ENCODE measurements around the gene BHLHE40.

BHLHE40 gene

DNA sequence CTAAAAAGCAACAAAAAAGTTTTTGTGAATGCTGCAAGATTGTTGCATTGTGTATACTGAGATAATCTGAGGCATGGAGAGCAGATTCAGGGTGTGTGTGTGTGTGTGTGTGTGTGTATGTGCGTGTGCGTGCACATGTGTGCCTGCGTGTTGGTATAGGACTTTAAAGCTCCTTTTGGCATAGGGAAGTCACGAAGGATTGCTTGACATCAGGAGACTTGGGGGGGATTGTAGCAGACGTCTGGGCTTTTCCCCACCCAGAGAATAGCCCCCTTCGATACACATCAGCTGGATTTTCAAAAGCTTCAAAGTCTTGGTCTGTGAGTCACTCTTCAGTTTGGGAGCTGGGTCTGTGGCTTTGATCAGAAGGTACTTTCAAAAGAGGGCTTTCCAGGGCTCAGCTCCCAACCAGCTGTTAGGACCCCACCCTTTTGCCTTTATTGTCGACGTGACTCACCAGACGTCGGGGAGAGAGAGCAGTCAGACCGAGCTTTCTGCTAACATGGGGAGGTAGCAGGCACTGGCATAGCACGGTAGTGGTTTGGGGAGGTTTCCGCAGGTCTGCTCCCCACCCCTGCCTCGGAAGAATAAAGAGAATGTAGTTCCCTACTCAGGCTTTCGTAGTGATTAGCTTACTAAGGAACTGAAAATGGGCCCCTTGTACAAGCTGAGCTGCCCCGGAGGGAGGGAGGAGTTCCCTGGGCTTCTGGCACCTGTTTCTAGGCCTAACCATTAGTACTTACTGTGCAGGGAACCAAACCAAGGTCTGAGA, 4.7 kb downstream of the BHLHE40 start:
- ChIA-PET POLR2A (interaction anchor here (1.0 to 11.7 kb wide), 8 partner anchors 11 to 263 kb away, joined by 3 to 332 read pairs (median 18); no protein-coding TSS in a partner anchor), CTCF (interaction anchor here (0.6 to 12.6 kb wide), 17 partner anchors 7 to 1803 kb away, joined by 3 to 94 read pairs (median 4); no protein-coding TSS in a partner anchor)
- H3K36me3 ChIP-seq (ENCODE audit: control insufficient read depth in 2 of 2, insufficient read depth in 1 of 2, low read length in 2 of 2): peaks cover 8 to 36% of the 10 kb centered on the region in 2 experiments; a peak in 2 of 3 replicates
- peak overlapping the region; percentile 80 for H3K27ac ChIP-seq (ENCODE audit: extremely low read depth, low read depth, low read length)
- peaks cover 24% of the 10 kb centered on the region for H3K4me1 ChIP-seq (ENCODE audit: control insufficient read depth, insufficient read depth, low read length)
- H3K9me3 ChIP-seq (ENCODE audit: control insufficient read depth, insufficient read depth, low read depth, low read length): no peaks in the 10 kb centered on the region
- peak overlapping the region; percentile 30 for H3K4me3 ChIP-seq (ENCODE audit: low read depth, low read length)
- peak; percentile 63 for TF ChIP-seq KLF8 (tag by site-specific recombination; IDR thresholded peaks at IDR 0.05)
- no peak for TF ChIP-seq ZNF121 (tag by site-specific recombination; IDR thresholded peaks at IDR 0.05)
- no peak for TF ChIP-seq MZF1 (tag by site-specific recombination; IDR thresholded peaks at IDR 0.05; ENCODE audit: borderline replicate concordance)
- TF ChIP-seq, protein P1, sequence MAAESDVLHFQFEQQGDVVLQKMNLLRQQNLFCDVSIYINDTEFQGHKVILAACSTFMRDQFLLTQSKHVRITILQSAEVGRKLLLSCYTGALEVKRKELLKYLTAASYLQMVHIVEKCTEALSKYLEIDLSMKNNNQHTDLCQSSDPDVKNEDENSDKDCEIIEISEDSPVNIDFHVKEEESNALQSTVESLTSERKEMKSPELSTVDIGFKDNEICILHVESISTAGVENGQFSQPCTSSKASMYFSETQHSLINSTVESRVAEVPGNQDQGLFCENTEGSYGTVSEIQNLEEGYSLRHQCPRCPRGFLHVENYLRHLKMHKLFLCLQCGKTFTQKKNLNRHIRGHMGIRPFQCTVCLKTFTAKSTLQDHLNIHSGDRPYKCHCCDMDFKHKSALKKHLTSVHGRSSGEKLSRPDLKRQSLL (tag by site-specific recombination; IDR thresholded peaks at IDR 0.05): no peak
- peak; percentile 33; the same call in 1 of the 2 replicates for TF ChIP-seq ZNF184 (tag by site-specific recombination; IDR thresholded peaks at IDR 0.05)
- no peak for TF ChIP-seq ZNF777 (tag by site-specific recombination; IDR thresholded peaks at IDR 0.05; ENCODE audit: borderline replicate concordance)
- no peak for TF ChIP-seq ZNF837 (tag by site-specific recombination; IDR thresholded peaks at IDR 0.05)
- no peak for TF ChIP-seq ZXDB (tag by site-specific recombination; IDR thresholded peaks at IDR 0.05)
- TF ChIP-seq ZNF10 (tag by site-specific recombination; IDR thresholded peaks at IDR 0.05): no peak
- peak; percentile 35; the same call in 1 of the 2 replicates for TF ChIP-seq ZBTB20 (tag by site-specific recombination; IDR thresholded peaks at IDR 0.05)
- TF ChIP-seq, protein P2, sequence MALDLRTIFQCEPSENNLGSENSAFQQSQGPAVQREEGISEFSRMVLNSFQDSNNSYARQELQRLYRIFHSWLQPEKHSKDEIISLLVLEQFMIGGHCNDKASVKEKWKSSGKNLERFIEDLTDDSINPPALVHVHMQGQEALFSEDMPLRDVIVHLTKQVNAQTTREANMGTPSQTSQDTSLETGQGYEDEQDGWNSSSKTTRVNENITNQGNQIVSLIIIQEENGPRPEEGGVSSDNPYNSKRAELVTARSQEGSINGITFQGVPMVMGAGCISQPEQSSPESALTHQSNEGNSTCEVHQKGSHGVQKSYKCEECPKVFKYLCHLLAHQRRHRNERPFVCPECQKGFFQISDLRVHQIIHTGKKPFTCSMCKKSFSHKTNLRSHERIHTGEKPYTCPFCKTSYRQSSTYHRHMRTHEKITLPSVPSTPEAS (tag by site-specific recombination; IDR thresholded peaks at IDR 0.05): peak; percentile 86
- peak; percentile 24; the same call in 1 of the 2 replicates for TF ChIP-seq OSR2 (tag by site-specific recombination; IDR thresholded peaks at IDR 0.05)
- TF ChIP-seq, protein P3, sequence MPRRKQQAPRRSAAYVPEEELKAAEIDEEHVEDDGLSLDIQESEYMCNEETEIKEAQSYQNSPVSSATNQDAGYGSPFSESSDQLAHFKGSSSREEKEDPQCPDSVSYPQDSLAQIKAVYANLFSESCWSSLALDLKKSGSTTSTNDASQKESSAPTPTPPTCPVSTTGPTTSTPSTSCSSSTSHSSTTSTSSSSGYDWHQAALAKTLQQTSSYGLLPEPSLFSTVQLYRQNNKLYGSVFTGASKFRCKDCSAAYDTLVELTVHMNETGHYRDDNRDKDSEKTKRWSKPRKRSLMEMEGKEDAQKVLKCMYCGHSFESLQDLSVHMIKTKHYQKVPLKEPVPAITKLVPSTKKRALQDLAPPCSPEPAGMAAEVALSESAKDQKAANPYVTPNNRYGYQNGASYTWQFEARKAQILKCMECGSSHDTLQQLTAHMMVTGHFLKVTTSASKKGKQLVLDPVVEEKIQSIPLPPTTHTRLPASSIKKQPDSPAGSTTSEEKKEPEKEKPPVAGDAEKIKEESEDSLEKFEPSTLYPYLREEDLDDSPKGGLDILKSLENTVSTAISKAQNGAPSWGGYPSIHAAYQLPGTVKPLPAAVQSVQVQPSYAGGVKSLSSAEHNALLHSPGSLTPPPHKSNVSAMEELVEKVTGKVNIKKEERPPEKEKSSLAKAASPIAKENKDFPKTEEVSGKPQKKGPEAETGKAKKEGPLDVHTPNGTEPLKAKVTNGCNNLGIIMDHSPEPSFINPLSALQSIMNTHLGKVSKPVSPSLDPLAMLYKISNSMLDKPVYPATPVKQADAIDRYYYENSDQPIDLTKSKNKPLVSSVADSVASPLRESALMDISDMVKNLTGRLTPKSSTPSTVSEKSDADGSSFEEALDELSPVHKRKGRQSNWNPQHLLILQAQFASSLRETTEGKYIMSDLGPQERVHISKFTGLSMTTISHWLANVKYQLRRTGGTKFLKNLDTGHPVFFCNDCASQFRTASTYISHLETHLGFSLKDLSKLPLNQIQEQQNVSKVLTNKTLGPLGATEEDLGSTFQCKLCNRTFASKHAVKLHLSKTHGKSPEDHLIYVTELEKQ (tag by site-specific recombination; IDR thresholded peaks at IDR 0.05; ENCODE audit: borderline replicate concordance): 0 out of 2 replicates have a peak, but pooled peaks have one; percentile 12
- no peak for TF ChIP-seq SP2 (tag by site-specific recombination; IDR thresholded peaks at IDR 0.05)
- TF ChIP-seq, protein P4, sequence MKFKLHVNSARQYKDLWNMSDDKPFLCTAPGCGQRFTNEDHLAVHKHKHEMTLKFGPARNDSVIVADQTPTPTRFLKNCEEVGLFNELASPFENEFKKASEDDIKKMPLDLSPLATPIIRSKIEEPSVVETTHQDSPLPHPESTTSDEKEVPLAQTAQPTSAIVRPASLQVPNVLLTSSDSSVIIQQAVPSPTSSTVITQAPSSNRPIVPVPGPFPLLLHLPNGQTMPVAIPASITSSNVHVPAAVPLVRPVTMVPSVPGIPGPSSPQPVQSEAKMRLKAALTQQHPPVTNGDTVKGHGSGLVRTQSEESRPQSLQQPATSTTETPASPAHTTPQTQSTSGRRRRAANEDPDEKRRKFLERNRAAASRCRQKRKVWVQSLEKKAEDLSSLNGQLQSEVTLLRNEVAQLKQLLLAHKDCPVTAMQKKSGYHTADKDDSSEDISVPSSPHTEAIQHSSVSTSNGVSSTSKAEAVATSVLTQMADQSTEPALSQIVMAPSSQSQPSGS (tag by site-specific recombination; IDR thresholded peaks at IDR 0.05; ENCODE audit: low read depth): no peak
- no peak for TF ChIP-seq ZNF391 (tag by site-specific recombination; IDR thresholded peaks at IDR 0.05; ENCODE audit: borderline replicate concordance, low read depth)
- TF ChIP-seq SP7 (tag by site-specific recombination; IDR thresholded peaks at IDR 0.05): peak; percentile 61; the same call in 1 of the 2 replicates
- peak; percentile 91 for TF ChIP-seq KLF1 (tag by site-specific recombination; IDR thresholded peaks at IDR 0.05)
- TF ChIP-seq ZNF335 (tag by site-specific recombination; conservative IDR thresholded peaks at IDR 0.05): 0 out of 2 replicates have a peak, but pooled peaks have one; percentile 20
- TF ChIP-seq ZFHX2 (tag by site-specific recombination; conservative IDR thresholded peaks at IDR 0.05): no peak
- TF ChIP-seq, protein P5, sequence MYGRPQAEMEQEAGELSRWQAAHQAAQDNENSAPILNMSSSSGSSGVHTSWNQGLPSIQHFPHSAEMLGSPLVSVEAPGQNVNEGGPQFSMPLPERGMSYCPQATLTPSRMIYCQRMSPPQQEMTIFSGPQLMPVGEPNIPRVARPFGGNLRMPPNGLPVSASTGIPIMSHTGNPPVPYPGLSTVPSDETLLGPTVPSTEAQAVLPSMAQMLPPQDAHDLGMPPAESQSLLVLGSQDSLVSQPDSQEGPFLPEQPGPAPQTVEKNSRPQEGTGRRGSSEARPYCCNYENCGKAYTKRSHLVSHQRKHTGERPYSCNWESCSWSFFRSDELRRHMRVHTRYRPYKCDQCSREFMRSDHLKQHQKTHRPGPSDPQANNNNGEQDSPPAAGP (tag by site-specific recombination; IDR thresholded peaks at IDR 0.05): peak; percentile 62; the same call in 1 of the 2 replicates
- 0 out of 2 replicates have a peak, but pooled peaks have one; percentile 29 for TF ChIP-seq KLF9 (tag by site-specific recombination; IDR thresholded peaks at IDR 0.05; ENCODE audit: low read depth)
- peak; percentile 30; the same call in 1 of the 2 replicates for TF ChIP-seq ZNF629 (tag by site-specific recombination; IDR thresholded peaks at IDR 0.05)
- no peak for TF ChIP-seq ZNF48 (tag by site-specific recombination; IDR thresholded peaks at IDR 0.05)
- no peak for TF ChIP-seq ZNF830 (tag by site-specific recombination; IDR thresholded peaks at IDR 0.05; ENCODE audit: low read depth)
- peak; percentile 60 for TF ChIP-seq KLF10 (tag by site-specific recombination; IDR thresholded peaks at IDR 0.05)
- TF ChIP-seq ZNF132 (tag by site-specific recombination; IDR thresholded peaks at IDR 0.05; ENCODE audit: borderline replicate concordance): no peak

Data from HEK293 (cell line).